Caco-2 (cell line): Measurements from ENCODE around the gene GJE1. TPM values are rescaled to one million over a fixed set of nuclear protein-coding genes. Genes with fewer than 3 reads are reported as not detected.

Experiments used
- BruUV-seq: library from RNA; stranded (reverse); fragments of 400-500 nt; replicated peaks from 2 replicates; lab custom pipeline; 2021; lab: Mats Ljungman, UMichigan
- CTCF ChIA-PET: fragments of 300-600 bp; sonication (Branson Sonifier 250); formaldehyde crosslinking; loops from one replicate; lab custom pipeline; 2022; ENCODE audit warnings: antibody characterized with exemption; lab: Charles Lee
- POLR2A ChIA-PET: fragments of 300-600 bp; sonication (Branson Sonifier 250); formaldehyde crosslinking; loops from one replicate; lab custom pipeline; 2022; ENCODE audit warnings: antibody characterized with exemption; lab: Charles Lee
- DNase-seq, 2 experiments: peaks; one replicate each; pipeline versions ENCODE4 v3.0.0 to v3.0.0-alpha.2; 2020 to 2022
- H3K27me3 ChIP-seq: replicated peaks from 2 replicates; pipeline ENCODE4 v1.6.0; 2011; ENCODE audit warnings: low read length; ENCODE audit not compliant: control insufficient read depth, insufficient read depth
- H3K36me3 ChIP-seq: 2 replicates; pipeline ENCODE4 v1.5.1; 2011; ENCODE audit warnings: low read length; ENCODE audit not compliant: control insufficient read depth, insufficient read depth
- H3K4me1 ChIP-seq: fragments of 250-450 bp; sonication (Bioruptor Pico); 2 replicates; pipeline ENCODE4 v1.5.1; 2020; ENCODE audit warnings: mild to moderate bottlenecking
- H3K4me3 ChIP-seq: 2 replicates; pipeline ENCODE4 v1.5.1; 2011; ENCODE audit warnings: low read depth, mild to moderate bottlenecking, control low read depth, low read length
- H3K9me3 ChIP-seq: fragments of 250-450 bp; sonication (Bioruptor Pico); 2 replicates; pipeline ENCODE4 v1.5.1; 2020; ENCODE audit warnings: mild to moderate bottlenecking, moderate library complexity
- H3K27ac Mint-ChIP-seq: one replicate; pipeline ENCODE4 v1.8.0; 2022; ENCODE audit warnings: mixed read lengths; ENCODE audit not compliant: unreplicated experiment
- H3K27me3 Mint-ChIP-seq: one replicate; pipeline ENCODE4 v1.8.0; 2022; ENCODE audit warnings: mixed read lengths; ENCODE audit not compliant: insufficient read depth, unreplicated experiment
- H3K36me3 Mint-ChIP-seq: one replicate; pipeline ENCODE4 v1.8.0; 2022; ENCODE audit warnings: mild to moderate bottlenecking, mixed read lengths; ENCODE audit not compliant: insufficient read depth, unreplicated experiment
- H3K4me1 Mint-ChIP-seq: one replicate; pipeline ENCODE4 v1.8.0; 2022; ENCODE audit warnings: low read depth, mixed read lengths; ENCODE audit not compliant: unreplicated experiment
- H3K4me3 Mint-ChIP-seq: one replicate; pipeline ENCODE4 v1.8.0; 2022; ENCODE audit warnings: mild to moderate bottlenecking, moderate library complexity, mixed read lengths; ENCODE audit not compliant: unreplicated experiment
- H3K9me3 Mint-ChIP-seq: one replicate; pipeline ENCODE4 v1.8.0; 2022; ENCODE audit warnings: mixed read lengths; ENCODE audit not compliant: unreplicated experiment
- CTCF ChIP-seq, 2 experiments: fragments of 200-600 bp in 1 of 2; IDR thresholded peaks; 1 replicate in 1 of 2; 2 replicates in 1 of 2; pipeline versions ENCODE4 v1.5.1 to v1.8.0; 2011 to 2022; ENCODE audit warnings: antibody characterized with exemption in 1 of 2, control low read depth in 1 of 2, inconsistent platforms in 1 of 2, low read depth in 1 of 2, low read length in 1 of 2, mild to moderate bottlenecking in 1 of 2, moderate library complexity in 1 of 2; ENCODE audit not compliant: insufficient read depth in 1 of 2, severe bottlenecking in 1 of 2, unreplicated experiment in 1 of 2
- intact Hi-C: fragments of 100-400 bp; cut with micrococcal nuclease; formaldehyde crosslinking; loops from one replicate; pipeline ENCODE4 v1.10.0; 2022; ENCODE audit not compliant: unreplicated experiment
- total RNA-seq: library from RNA; stranded (reverse); gene quantifications from 2 replicates; pipeline ENCODE4 v1.2.3, GENCODE V29; 2022

GJE1 gene
- total RNA-seq, 1 experiment from 2014 or later, result not detected

GRCh38 chr6:142146828-142147662, 14.3 kb downstream of the GJE1 start, which contains the start of the genes NMBR and VTA1:
Gene NMBR, minus strand, starts transcription at chr6:142147122. Its CDS starts 58,464 bp downstream, at chr6:142088658.
Gene VTA1, plus strand, starts transcription at chr6:142147263. Its CDS starts 25 bp downstream, at chr6:142147288.
- POLR2A ChIA-PET, result interaction anchor here (0.6 kb wide), 1 partner anchor 58 kb away, joined by 3 read pairs; no protein-coding TSS in a partner anchor
- H3K36me3 Mint-ChIP-seq, result peaks cover 13% of the 10 kb centered on the region
- Histone ChIP-seq H3K36me3 (no peaks in the 10 kb centered on the region), H3K27me3 (no peaks in the 10 kb centered on the region), H3K9me3 (no peaks in the 10 kb centered on the region), H3K4me3 (peak within 1 kb of the TSS; percentile 55), H3K4me1 (no peaks in the 10 kb centered on the region)
- DNase-seq, result peak; percentile 97 to 99
- intact Hi-C loops, result loop anchor here (1.0 to 5.0 kb wide), 3 partner anchors 60 to 325 kb away; no protein-coding TSS in a partner anchor
- no TSS peak for BruUV-seq
- peak within 1 kb of the TSS; percentile 85 for H3K27ac Mint-ChIP-seq
- peaks cover 21% of the 10 kb centered on the region for H3K4me1 Mint-ChIP-seq
- peaks cover 7% of the 10 kb centered on the region for H3K27me3 Mint-ChIP-seq
- CTCF ChIA-PET, result interaction anchor here (0.7 to 3.5 kb wide), 4 partner anchors 9 to 328 kb away, joined by 3 to 15 read pairs (median 6); no protein-coding TSS in a partner anchor
- H3K9me3 Mint-ChIP-seq, result no peaks in the 10 kb centered on the region
- TF ChIP-seq CTCF (IDR thresholded peaks at IDR 0.05; ENCODE audit: insufficient read depth in 1 of 2, low read depth in 1 of 2, low read length in 1 of 2, severe bottlenecking in 1 of 2, unreplicated experiment in 1 of 2), result peak; percentile 85 to 91
- peak within 1 kb of the TSS; percentile 96 for H3K4me3 Mint-ChIP-seq

- H3K27me3 ChIP-seq, result no peaks in the 10 kb centered on the region
- intact Hi-C loops, result no loop called here
- no peaks in the 10 kb centered on the region for H3K9me3 ChIP-seq
- CTCF ChIA-PET, result no interaction called here
- Mint-ChIP-seq H3K9me3 (no peaks in the 10 kb centered on the region), H3K27me3 (no peaks in the 10 kb centered on the region), H3K27ac (no peak overlapping the region), H3K36me3 (peaks cover 13% of the 10 kb centered on the region), H3K4me3 (no peak overlapping the region), H3K4me1 (peaks cover 10% of the 10 kb centered on the region)
- DNase-seq, result no peak
- no TSS peak for BruUV-seq
- TF ChIP-seq CTCF (IDR thresholded peaks at IDR 0.05; ENCODE audit: insufficient read depth in 1 of 2, low read depth in 1 of 2, low read length in 1 of 2, severe bottlenecking in 1 of 2, unreplicated experiment in 1 of 2), result no peak
- no peaks in the 10 kb centered on the region for H3K36me3 ChIP-seq
- H3K4me3 ChIP-seq, result no peak overlapping the region
- H3K4me1 ChIP-seq, result no peaks in the 10 kb centered on the region
- POLR2A ChIA-PET, result no interaction called here
Measured at GRCh38 chr6:142152746-142153145, 20.0 kb downstream of the GJE1 start.

DNA sequence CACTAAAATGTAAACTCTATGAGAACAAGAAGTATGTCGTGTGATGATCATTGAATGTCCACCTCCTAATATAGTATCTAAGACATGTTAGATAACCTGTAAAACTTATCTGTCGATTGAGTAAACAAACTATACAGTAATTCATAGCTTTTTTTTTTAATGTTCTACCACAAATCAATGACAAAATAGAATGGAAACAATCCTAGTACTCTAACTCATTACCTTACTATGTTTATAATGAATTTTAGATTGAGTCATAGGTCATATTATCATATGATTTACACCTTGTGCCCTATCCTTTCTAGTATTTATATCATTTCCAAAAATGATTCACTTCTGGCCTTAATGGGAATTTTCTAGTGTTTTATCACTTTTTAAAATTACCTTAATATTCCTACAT, 20.5 kb downstream of the GJE1 start:
- Mint-ChIP-seq H3K4me3 (no peak overlapping the region), H3K9me3 (no peaks in the 10 kb centered on the region), H3K27ac (no peak overlapping the region), H3K36me3 (peaks cover 13% of the 10 kb centered on the region), H3K27me3 (no peaks in the 10 kb centered on the region), H3K4me1 (peaks cover 7% of the 10 kb centered on the region)
- Histone ChIP-seq H3K4me1 (no peaks in the 10 kb centered on the region), H3K4me3 (no peak overlapping the region), H3K9me3 (no peaks in the 10 kb centered on the region), H3K27me3 (no peaks in the 10 kb centered on the region), H3K36me3 (no peaks in the 10 kb centered on the region)
- intact Hi-C loops, result no loop called here
- DNase-seq, result no peak
- no peak for TF ChIP-seq CTCF (IDR thresholded peaks at IDR 0.05; ENCODE audit: insufficient read depth in 1 of 2, low read depth in 1 of 2, low read length in 1 of 2, severe bottlenecking in 1 of 2, unreplicated experiment in 1 of 2)
- ChIA-PET CTCF (no interaction called here), POLR2A (no interaction called here)
- no TSS peak for BruUV-seq
